ENCODE results near the gene ENO3. TPM values are rescaled to one million over a fixed set of nuclear protein-coding genes. Genes with fewer than 3 reads are reported as not detected.
"Not testable (repeated sequence)": the region's sequence is repeated elsewhere in the genome, so short reads cannot be mapped to it uniquely, and the experiment has no call there.

ENO3 gene
- total RNA-seq, 2 experiments from 2014 or later: 31.3 to 34.0 TPM

- H3K27me3 Mint-ChIP-seq: no peaks in the 10 kb centered on the region
- peaks cover 12% of the 10 kb centered on the region for H3K4me1 Mint-ChIP-seq (ENCODE audit: low read depth)
- H3K27ac Mint-ChIP-seq: no peak overlapping the region
- ChIA-PET POLR2A (interaction anchor here (0.8 to 2.7 kb wide), 7 partner anchors 7 to 58 kb away, joined by 3 to 7 read pairs (median 3); partner anchors contain the start of genes C17orf107 and ENO3), CTCF (interaction anchor here (0.6 to 2.6 kb wide), 27 partner anchors 9 to 283 kb away, joined by 3 to 24 read pairs (median 5); partner anchors contain the start of genes C17orf107, ENO3, RNF167 and SLC25A11)
- no peak overlapping the region for H3K4me3 Mint-ChIP-seq
- H3K9me3 Mint-ChIP-seq: no peaks in the 10 kb centered on the region
- ATAC-seq (peak; percentile 11), DNase-seq (peak; percentile 31)
- H3K36me3 Mint-ChIP-seq (ENCODE audit: low read depth): no peaks in the 10 kb centered on the region
- TF ChIP-seq, protein P1, sequence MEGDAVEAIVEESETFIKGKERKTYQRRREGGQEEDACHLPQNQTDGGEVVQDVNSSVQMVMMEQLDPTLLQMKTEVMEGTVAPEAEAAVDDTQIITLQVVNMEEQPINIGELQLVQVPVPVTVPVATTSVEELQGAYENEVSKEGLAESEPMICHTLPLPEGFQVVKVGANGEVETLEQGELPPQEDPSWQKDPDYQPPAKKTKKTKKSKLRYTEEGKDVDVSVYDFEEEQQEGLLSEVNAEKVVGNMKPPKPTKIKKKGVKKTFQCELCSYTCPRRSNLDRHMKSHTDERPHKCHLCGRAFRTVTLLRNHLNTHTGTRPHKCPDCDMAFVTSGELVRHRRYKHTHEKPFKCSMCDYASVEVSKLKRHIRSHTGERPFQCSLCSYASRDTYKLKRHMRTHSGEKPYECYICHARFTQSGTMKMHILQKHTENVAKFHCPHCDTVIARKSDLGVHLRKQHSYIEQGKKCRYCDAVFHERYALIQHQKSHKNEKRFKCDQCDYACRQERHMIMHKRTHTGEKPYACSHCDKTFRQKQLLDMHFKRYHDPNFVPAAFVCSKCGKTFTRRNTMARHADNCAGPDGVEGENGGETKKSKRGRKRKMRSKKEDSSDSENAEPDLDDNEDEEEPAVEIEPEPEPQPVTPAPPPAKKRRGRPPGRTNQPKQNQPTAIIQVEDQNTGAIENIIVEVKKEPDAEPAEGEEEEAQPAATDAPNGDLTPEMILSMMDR (IDR thresholded peaks at IDR 0.05): no peak
- intact Hi-C loops (cut with micrococcal nuclease): loop anchor here (10.0 kb wide), 1 partner anchor 156 kb away; no protein-coding TSS in a partner anchor
Measured at GRCh38 chr17:4908301-4908700, 42.6 kb upstream of the ENO3 start.

GRCh38 chr17:4908711-4909496, 42.0 kb upstream of the ENO3 start:
- H3K9me3 Mint-ChIP-seq: no peaks in the 10 kb centered on the region
- TF ChIP-seq, protein P1 (IDR thresholded peaks at IDR 0.05): peak; percentile 80
- no peaks in the 10 kb centered on the region for H3K27me3 Mint-ChIP-seq
- ChIA-PET POLR2A (interaction anchor here (0.7 to 2.7 kb wide), 9 partner anchors 8 to 205 kb away, joined by 3 to 7 read pairs (median 3); partner anchors contain the start of genes C17orf107, ENO3, PELP1 and RNF167), CTCF (interaction anchor here (0.6 to 2.6 kb wide), 34 partner anchors 9 to 283 kb away, joined by 3 to 24 read pairs (median 4); partner anchors contain the start of genes C17orf107, ENO3, RNF167 and SLC25A11)
- no peak overlapping the region for H3K4me3 Mint-ChIP-seq
- no peaks in the 10 kb centered on the region for H3K36me3 Mint-ChIP-seq (ENCODE audit: low read depth)
- DNase-seq (peak; percentile 88), ATAC-seq (peak; percentile 98)
- peaks cover 8% of the 10 kb centered on the region for H3K4me1 Mint-ChIP-seq (ENCODE audit: low read depth)
- intact Hi-C loops (cut with micrococcal nuclease): loop anchor here (10.0 kb wide), 1 partner anchor 156 kb away; no protein-coding TSS in a partner anchor
- no peak overlapping the region for H3K27ac Mint-ChIP-seq

- ATAC-seq: no peak
- CTCF ChIA-PET: interaction anchor here (1.5 to 3.2 kb wide), 4 partner anchors 11 to 204 kb away, joined by 3 to 19 read pairs (median 5); partner anchors contain the start of genes ARRB2 and CHRNE
- intact Hi-C loops (cut with micrococcal nuclease): no loop called here
- POLR2A ChIA-PET: interaction anchor here (0.8 kb wide), 1 partner anchor 74 kb away, joined by 3 read pairs; the partner anchor contains the start of gene CAMTA2
- no peaks in the 10 kb centered on the region for H3K9me3 Mint-ChIP-seq
- H3K36me3 Mint-ChIP-seq (ENCODE audit: low read depth): no peaks in the 10 kb centered on the region
- no peak overlapping the region for H3K4me3 Mint-ChIP-seq
- no peak for DNase-seq
- H3K4me1 Mint-ChIP-seq (ENCODE audit: low read depth): no peaks in the 10 kb centered on the region
- H3K27ac Mint-ChIP-seq: no peak overlapping the region
- H3K27me3 Mint-ChIP-seq: no peaks in the 10 kb centered on the region
- TF ChIP-seq, protein P1 (IDR thresholded peaks at IDR 0.05): no peak
Measured at GRCh38 chr17:4913994-4914393, 36.9 kb upstream of the ENO3 start.

- H3K27me3 Mint-ChIP-seq; H3K36me3 Mint-ChIP-seq (ENCODE audit: low read depth); H3K9me3 Mint-ChIP-seq; ATAC-seq; H3K4me3 Mint-ChIP-seq; H3K4me1 Mint-ChIP-seq (ENCODE audit: low read depth); intact Hi-C loops (cut with micrococcal nuclease); H3K27ac Mint-ChIP-seq; DNase-seq: not testable (repeated sequence)
- CTCF ChIA-PET: interaction anchor here (1.5 to 3.2 kb wide), 3 partner anchors 11 to 204 kb away, joined by 3 to 19 read pairs (median 4); partner anchors contain the start of genes ARRB2 and CHRNE
- POLR2A ChIA-PET: interaction anchor here (0.8 kb wide), 1 partner anchor 73 kb away, joined by 3 read pairs; the partner anchor contains the start of gene CAMTA2
Measured at GRCh38 chr17:4914551-4914950, 36.4 kb upstream of the ENO3 start.

- TF ChIP-seq, protein P1 (IDR thresholded peaks at IDR 0.05): no peak
- ChIA-PET POLR2A (interaction anchor here (1.1 to 3.4 kb wide), 3 partner anchors 19 to 47 kb away, joined by 3 to 19 read pairs (median 3); partner anchors contain the start of genes PFN1, RNF167, SLC25A11 and SPAG7), CTCF (interaction anchor here (1.6 to 2.1 kb wide), 2 partner anchors 10 to 17 kb away, joined by 7 to 9 read pairs; partner anchors contain the start of gene CHRNE)
- Mint-ChIP-seq H3K4me1 (ENCODE audit: low read depth) (no peaks in the 10 kb centered on the region), H3K27ac (no peak overlapping the region), H3K9me3 (no peaks in the 10 kb centered on the region), H3K27me3 (no peaks in the 10 kb centered on the region), H3K4me3 (no peak overlapping the region), H3K36me3 (ENCODE audit: low read depth) (no peaks in the 10 kb centered on the region)
- intact Hi-C loops (cut with micrococcal nuclease): no loop called here
- ATAC-seq (no peak), DNase-seq (no peak)
Measured at GRCh38 chr17:4919511-4920047, 31.3 kb upstream of the ENO3 start.
